ACHN (cell line): ENCODE results near the gene CDK10.
A peak's percentile ranks its signal among the peaks of the same experiment; 100 is the strongest.
"Not testable (repeated sequence)": the region's sequence is repeated elsewhere in the genome, so short reads cannot be mapped to it uniquely, and the experiment has no call there.

Experiments
- DNase-seq: peaks from one replicate; pipeline ENCODE4 v3.0.0-alpha.2; 2015
- in situ Hi-C: cut with HindIII; loops from 2 replicates; pipeline ENCODE4 v1.10.0; 2017; ENCODE audit warnings: low sequenced_read_pairs, low pct_ligation_motif_present, low pct_unique_long_range_greater_than_20kb

The CDK10 gene

DNA sequence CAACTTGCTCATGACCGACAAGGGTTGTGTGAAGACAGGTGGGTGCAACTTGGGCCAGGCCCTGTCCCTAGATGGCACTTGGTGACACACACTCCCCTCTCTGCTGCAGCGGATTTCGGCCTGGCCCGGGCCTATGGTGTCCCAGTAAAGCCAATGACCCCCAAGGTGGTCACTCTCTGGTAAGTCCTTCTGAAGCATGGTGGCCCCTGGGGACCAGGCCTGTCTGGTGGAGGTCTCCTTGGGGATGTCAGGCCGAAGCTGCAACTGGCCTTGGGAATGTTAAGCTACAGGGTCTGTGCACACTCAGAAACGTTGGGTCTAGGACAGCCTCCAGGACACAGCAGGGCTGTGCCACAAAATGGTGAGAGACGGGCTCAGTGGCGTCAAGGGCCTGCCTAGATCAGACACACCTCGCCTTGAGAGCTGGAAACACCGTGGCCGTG lies 6.8 kb downstream of the CDK10 start:
- DNase-seq, result no peak
- in situ Hi-C loops, result no loop called here

DNA sequence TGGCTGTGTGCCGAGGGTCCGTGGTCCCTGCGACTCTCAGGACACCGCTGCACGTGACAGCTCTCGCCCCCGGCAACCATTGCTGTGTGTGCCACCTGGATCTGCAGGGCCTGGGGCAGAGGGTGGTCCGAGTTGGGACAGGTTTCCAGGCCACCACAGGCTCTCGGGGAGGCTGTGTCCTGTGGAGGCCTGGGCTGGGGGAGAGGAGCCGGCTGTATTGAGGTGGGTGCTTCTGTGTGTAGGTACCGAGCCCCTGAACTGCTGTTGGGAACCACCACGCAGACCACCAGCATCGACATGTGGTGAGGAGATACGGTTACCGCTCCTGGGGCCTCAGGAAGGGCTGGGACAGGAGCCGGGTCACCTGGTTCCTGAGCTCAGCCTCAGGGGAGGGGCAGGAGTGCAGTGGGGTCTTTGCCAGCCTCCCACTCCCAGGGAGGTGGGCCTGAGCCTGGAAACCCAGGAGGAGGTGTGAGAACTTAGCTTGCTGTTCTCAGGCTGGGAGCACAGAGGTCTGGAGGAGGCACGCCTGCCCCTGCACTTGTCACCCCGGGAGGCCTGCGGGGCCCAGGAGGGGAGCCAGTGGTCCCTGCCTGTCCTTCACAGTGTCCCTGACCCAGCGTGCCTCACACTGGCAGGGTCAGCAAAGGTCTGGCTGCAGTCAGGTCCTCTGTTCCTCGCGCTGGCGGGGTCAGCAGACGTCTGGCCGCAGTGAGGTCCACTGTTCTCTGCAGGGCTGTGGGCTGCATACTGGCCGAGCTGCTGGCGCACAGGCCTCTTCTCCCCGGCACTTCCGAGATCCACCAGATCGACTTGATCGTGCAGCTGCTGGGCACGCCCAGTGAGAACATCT lies 7.7 kb downstream of the CDK10 start:
- no peak for DNase-seq
- in situ Hi-C loops, result no loop called here

DNA sequence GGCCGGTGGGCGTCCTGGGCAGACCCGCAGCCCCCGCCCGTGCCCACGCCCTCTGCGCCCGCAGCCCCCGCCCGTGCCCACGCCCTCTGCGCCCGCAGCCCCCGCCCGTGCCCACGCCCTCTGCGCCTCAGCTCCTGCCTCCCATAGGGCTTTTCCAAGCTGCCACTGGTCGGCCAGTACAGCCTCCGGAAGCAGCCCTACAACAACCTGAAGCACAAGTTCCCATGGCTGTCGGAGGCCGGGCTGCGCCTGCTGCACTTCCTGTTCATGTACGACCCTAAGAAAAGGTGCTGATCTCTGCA lies 8.2 kb downstream of the CDK10 start:
- in situ Hi-C loops, result not testable (repeated sequence)

DNA sequence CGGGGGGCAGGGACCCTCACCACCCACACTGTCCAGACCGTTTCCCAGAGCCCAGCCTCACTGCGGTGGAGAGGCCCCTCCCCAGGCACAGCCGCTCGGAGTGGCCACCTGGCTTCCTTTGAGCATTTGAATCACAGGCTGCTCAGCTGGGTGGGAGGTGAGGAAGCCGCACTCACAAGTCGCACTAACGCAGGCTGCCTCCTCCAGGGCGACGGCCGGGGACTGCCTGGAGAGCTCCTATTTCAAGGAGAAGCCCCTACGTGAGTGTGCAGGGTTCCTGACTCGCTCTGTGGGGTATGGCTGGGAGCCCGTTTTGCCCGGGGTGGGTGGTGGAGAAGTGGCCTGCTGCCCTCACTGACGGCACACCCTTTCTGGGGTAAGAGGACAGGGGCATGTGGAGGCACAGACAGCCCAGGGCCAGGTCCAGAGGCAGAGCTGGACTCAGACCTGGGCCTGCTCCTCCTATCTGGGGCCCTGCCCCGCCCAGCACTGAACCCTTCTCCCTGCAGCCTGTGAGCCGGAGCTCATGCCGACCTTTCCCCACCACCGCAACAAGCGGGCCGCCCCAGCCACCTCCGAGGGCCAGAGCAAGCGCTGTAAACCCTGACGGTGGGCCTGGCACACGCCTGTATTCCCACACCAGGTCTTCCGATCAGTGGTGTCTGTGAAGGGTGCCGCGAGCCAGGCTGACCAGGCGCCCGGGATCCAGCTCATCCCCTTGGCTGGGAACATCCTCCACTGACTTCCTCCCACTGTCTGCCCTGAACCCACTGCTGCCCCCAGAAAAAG lies 8.8 kb downstream of the CDK10 start:
- in situ Hi-C loops, result no loop called here

More for the DNA sequence above, 8.2 kb downstream of the CDK10 start:
- not testable (repeated sequence) for DNase-seq

DNA sequence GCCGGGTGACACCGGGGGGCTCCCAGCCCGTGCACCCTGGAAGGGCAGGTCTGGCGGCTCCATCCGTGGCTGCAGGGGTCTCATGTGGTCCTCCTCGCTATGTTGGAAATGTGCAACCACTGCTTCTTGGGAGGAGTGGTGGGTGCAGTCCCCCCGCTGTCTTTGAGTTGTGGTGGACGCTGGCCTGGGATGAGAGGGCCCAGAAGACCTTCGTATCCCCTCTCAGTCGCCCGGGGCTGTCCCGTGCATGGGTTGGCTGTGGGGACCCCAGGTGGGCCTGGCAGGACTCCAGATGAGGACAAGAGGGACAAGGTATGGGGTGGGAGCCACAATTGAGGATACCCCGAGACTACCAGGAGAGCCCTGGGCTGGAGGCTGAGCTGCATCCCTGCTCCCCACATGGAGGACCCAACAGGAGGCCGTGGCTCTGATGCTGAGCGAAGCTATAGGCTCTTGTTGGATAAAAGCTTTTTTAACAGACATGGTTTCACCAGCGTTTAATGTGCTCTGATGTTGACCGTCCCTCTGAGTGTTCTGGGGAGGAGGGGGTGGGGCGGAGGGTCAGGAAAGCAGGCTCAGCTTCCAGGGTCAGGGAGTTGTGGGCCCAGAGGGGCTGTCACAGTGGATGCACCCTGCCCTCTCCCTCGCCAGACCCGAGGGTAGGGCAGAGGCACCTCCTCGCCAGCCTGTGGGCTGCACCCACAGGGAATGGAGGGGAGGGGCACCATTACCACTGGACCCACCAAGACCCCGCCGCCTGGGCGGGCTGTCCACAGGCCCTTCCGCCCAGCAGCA lies 9.6 kb downstream of the CDK10 start:
- no peak for DNase-seq
- in situ Hi-C loops, result no loop called here

More for the DNA sequence above, 8.8 kb downstream of the CDK10 start:
- no peak for DNase-seq

DNA sequence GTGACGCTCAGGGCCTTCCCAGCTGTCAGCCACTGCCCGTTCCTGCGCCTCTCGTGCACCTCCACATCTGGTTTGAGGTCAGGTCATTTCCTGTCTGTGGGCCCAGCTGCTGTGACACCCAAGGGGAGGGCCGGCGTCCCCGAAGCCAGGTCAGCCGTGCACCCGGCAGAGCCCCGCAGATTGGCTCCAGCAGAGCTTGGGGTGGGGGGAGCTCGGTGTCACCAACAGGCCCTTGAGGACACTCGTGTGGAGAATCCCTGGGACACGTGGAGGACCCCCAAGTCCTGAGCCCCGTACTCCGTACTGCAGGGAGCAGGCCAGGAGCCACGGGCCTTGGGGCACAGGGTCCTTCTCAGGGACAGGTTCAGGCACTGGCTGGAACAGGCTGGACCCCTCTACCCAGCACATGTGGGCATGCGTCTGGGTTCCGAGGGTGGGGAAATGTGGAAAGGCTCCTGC lies 10.2 kb downstream of the CDK10 start:
- in situ Hi-C loops, result no loop called here
- no peak for DNase-seq

DNA sequence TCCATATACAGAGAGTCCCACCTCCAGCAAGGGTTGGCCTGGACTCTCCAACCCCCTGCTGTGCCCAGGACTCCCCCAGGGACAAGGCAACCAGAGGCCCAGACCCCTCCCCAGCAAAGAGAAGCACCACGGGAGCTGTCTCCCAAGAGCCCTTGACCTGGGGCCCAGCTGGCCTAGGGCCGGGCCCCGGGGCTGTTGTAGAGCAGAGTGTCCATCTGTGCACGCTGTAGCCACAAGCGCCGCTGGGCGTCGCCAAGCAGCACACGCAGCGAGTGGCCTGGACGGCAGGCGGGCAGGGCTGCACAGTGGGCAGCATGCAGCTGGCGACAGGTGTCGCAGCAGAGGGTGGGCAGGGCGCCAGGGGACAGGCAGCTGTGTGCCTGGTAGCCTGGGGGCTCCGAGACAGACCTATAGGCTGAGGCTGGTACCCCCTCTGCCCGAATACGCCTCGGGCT lies 10.7 kb downstream of the CDK10 start:
- no peak for DNase-seq
- in situ Hi-C loops, result no loop called here

DNA sequence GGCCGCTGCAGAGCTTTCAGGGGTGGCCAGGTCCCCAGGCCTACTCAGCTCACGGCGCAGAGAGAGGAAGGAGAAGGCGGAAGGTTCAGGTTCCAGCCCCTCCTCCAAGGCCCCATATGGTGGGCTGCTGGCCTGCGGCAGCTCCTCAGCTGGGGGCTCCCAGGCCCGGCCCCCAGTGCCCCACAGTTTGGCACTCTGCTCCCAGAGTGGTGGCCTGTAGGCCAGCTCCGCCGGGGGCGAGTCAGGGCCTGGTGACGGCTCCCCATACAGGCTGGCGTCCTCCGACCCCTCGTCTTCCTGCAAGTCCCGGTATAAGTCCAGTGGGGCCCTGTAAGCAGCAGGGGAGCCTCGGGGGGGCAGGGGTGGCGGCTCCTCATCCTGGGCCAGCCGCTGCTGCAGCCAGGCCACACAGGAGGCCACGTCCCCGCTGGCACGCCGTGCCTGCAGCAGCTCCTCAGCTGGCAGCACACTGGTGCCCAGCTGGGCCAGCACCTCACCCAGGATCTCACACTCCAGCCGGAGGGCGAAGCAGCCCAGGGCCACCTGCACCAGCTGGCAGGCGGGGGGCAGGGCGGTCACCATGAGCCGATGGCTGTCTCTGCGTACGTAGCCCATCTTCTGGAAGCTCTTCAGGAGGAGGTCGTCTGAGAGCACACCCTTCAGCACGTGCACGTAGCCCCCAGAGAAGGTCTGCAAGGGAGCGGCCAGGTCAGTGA lies 11.3 kb downstream of the CDK10 start:
- no peak for DNase-seq
- in situ Hi-C loops, result no loop called here

DNA sequence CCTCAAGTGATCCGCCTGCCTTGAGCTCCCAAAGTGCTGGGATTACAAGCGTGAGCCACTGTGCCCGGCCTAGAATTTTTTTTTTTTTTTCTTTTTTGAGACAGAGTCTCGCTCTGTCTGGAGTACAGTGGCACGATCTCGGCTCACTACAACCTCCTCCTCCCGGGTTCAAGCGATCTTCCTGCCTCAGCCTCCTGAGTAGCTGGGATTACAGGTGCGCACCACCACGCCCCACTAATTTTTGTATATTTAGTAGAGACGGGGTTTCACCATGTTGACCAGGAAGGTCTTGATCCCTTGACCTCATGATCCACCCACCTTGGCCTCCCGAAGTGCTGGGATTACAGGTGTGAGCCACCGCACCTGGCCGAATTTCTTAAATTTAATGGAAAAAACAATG lies 12.2 kb downstream of the CDK10 start:
- not testable (repeated sequence) for DNase-seq

DNA sequence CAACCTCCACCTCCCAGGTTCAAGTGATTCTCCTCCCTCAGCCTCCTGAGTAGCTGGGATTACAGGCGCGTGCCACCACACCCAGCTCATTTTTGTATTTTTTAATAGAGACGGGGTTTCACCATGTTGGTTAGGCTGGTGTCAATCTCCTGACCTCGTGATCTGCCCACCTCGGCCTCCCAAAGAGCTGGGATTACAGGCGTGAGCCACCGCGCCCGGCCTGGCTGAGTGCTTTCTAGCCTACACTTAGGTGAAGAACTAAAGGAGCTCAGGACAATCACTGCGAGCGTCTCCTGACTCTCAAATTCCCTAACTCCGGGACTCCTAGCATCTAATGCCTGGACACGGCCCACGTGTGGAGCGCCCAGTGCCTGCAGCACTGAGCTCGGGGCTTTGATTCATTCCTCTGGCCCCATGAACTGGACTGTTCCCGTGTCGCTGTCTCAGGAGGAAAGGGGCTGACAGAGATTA lies 13.2 kb downstream of the CDK10 start:
- in situ Hi-C loops, DNase-seq: not testable (repeated sequence)

More for the DNA sequence above, 12.2 kb downstream of the CDK10 start:
- in situ Hi-C loops, result not testable (repeated sequence)

DNA sequence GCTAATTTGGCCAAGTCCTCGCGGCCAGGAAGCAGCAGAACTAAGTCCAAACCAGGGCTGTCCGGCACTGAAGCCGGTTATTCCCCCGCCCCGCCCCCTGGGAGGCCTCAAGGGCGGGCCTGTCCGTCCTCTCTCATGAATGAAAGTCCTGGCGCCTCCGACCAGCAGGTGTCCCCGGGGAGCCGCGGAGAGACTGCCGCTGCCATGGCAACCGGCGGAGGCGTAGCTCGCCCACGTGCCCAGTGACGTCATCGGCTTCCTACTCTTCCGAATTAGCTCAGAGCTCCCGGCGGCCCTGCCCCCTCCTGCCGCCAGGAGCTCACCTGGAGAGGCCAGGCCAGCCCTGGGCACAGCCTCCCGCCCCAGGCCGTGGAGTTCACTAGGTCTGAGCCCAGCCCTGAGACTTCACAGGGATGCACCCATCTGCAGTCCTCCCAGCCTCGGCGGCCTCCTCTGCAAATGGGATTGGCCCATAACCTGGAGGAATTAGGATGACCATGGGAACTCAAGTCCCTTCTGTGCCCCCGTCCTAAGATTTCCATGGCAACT lies 13.7 kb downstream of the CDK10 start:
- in situ Hi-C loops, result no loop called here
- DNase-seq, result peak; percentile 100

DNA sequence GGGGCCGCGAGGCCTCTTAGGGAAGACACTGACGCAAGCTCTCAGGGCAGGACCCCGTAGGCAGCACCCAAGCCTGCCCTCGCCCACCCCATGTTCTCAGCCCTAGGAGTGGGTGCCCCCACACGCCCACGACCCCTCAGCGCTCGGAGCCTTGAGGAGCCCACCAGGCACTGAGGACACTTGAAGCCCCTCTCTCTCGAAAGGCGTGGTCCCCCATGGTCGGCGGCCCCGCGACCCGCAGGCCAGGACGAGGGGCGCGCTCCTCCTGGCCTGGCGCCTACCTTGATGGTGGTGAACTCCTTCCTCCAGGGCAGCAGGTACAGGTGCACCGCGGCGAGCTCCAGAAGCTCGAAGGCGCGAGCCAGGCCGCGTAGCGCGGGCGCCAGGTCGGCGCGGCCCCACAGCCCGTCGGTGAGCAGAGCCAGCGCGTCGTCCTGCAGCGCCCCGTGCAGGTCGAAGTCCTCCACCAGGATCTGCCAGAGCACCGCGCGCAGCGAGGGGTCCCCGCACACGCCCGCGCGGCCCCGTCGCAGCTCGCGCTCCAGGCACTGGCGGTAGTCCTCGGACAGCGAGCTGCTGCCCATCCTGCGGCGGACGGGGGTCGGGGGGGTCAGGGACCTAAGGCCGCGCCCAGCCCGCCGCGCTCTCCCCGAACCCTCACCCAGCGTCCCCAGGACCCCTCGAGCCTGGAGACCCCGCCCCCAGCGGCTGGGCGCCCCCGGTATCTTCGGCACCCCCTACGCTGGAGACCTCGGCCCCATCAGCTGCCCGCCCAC lies 14.3 kb downstream of the CDK10 start:
- peak; percentile 86 for DNase-seq
- in situ Hi-C loops, result no loop called here

DNA sequence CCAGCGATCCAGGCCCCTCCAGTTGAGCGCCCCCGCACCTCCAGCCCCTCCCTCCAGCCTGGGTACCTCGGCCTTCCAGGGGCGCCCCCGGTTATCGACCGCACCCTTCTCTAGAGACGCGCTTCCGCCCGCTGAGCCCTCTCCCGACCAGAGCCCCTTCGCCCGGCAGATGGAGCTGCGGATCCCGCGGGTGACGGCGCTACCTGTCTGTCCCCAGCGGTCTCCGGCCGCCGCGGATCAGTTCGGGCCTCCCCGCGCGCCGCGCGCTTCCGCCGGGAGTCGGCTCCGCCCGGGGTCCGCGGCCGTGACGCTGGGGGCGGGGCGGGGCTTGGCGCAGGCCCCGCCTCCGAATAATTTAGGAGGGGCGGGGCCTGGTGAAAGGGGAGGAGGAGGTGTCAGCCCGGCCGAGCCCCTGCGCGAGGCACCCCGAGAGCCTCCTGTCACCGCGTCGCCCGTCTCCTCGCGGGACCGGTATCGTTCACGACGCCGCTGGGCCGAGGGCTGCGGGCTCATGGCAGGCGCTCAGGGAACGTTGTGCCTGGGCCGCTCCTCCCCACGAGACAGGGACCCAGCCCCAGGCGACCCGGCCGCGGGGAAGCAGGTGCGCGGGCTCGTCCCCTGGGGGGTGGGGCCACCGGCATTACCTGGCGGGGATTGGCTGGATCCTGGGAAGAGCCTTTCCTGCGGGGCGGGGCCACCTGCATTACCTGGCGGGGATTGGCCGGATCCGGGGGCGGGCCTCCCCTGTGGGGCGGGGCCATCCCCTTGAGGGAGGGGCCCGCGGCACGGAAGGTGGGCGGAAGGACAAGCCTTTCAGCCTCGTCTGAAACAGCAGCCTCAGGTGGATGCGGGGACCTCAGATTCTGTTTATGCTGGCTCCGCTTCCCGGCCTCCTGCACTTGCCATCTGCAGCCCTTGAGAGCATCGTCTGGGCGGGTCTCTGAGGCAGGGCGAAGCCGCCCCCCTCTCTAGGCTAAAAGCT lies 15.2 kb downstream of the CDK10 start, which contains the start of gene SPATA2L:
SPATA2L (minus strand) TSS at position 281 of the 982 bp plus-strand sequence. CDS start 473 bp downstream, outside the sequence.
- DNase-seq, result peak; percentile 97
- in situ Hi-C loops, result no loop called here

DNA sequence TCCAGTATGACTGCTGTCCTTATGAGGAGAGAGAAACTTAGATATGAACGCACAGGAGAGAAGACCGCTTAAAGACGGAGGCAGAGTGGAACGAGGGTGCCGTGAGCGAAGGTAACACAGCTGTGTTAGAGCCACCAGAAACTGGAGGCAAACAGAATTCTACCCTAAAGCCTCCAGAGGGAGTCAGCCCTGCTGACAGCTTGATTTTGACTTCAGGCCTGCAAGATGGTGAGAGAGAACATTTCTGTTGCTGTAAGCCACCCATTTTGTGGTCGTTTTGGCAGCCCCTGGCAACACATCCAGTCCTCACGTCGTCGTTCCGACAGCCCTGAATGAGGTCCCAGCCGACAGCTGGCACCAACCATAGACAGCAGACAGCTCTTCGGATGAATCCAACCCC lies 17.8 kb downstream of the CDK10 start:
- in situ Hi-C loops, result no loop called here
- no peak for DNase-seq

DNA sequence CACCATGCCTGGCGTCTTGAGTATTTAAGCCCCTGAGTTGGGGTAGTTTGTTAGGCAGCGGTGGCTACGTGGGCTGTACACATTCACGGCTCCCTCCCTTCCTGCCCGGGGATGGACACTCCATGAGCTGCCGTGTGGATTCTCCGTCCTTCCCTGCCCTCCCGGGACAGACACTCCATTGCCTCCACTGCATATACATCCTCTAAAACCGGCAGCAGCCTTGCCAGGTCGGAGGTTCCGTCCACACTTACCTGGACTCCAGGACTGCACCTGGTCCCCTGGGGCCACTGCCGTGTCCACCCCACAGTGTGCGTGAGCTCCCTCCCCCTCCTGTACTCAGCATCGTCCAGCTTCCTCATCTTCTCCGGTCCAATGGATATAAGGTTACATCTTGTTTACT lies 18.5 kb downstream of the CDK10 start:
- in situ Hi-C loops, result no loop called here
- DNase-seq, result no peak
